ENCODE measurements around the gene AMN. TPM values are rescaled to one million over a fixed set of nuclear protein-coding genes. Genes with fewer than 3 reads are reported as not detected.

AMN gene
- total and polyA plus RNA-seq, 2 experiments from 2014 or later: 0.69 to 1.2 TPM

DNA sequence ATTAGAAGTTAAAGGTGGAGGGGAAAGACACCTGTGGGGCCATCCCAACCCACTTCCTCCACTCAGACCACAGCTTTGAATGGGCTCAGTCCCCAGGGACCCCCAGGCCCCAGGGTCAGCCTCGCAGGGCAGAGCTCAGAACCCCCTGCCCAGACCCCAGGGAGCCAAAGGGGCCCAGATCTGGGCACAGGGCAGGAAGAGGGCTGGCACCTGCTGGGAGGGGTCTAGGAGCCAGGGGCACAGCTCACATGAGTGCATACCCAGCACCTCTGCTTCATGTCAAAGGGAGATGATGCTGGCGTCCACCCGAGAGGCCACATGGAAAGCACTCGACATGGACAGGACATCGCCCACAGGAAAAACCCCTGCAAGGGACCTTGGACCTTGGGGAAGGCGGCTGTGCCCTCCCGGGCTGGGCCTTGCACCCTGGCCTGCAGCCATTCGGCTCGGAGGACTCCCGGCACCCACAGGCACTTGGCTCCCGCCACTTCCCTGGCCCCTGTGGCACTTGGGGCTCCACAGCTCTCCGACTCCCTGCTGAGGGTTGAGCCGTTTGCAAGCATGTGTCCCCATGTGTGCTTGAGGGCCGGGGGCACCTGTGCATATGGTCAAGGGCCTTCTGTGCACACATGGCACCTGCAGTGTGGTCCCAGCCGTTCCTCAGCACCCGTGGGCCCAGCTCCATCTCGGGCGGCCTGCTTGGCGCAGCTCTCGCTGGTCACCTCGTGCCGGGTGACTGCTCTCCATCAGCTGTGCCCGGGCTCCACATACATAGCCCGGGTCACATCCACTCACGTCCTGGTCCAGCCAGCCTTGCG is 7.8 kb upstream of the AMN start (continued):
- TF ChIP-seq, protein P1, sequence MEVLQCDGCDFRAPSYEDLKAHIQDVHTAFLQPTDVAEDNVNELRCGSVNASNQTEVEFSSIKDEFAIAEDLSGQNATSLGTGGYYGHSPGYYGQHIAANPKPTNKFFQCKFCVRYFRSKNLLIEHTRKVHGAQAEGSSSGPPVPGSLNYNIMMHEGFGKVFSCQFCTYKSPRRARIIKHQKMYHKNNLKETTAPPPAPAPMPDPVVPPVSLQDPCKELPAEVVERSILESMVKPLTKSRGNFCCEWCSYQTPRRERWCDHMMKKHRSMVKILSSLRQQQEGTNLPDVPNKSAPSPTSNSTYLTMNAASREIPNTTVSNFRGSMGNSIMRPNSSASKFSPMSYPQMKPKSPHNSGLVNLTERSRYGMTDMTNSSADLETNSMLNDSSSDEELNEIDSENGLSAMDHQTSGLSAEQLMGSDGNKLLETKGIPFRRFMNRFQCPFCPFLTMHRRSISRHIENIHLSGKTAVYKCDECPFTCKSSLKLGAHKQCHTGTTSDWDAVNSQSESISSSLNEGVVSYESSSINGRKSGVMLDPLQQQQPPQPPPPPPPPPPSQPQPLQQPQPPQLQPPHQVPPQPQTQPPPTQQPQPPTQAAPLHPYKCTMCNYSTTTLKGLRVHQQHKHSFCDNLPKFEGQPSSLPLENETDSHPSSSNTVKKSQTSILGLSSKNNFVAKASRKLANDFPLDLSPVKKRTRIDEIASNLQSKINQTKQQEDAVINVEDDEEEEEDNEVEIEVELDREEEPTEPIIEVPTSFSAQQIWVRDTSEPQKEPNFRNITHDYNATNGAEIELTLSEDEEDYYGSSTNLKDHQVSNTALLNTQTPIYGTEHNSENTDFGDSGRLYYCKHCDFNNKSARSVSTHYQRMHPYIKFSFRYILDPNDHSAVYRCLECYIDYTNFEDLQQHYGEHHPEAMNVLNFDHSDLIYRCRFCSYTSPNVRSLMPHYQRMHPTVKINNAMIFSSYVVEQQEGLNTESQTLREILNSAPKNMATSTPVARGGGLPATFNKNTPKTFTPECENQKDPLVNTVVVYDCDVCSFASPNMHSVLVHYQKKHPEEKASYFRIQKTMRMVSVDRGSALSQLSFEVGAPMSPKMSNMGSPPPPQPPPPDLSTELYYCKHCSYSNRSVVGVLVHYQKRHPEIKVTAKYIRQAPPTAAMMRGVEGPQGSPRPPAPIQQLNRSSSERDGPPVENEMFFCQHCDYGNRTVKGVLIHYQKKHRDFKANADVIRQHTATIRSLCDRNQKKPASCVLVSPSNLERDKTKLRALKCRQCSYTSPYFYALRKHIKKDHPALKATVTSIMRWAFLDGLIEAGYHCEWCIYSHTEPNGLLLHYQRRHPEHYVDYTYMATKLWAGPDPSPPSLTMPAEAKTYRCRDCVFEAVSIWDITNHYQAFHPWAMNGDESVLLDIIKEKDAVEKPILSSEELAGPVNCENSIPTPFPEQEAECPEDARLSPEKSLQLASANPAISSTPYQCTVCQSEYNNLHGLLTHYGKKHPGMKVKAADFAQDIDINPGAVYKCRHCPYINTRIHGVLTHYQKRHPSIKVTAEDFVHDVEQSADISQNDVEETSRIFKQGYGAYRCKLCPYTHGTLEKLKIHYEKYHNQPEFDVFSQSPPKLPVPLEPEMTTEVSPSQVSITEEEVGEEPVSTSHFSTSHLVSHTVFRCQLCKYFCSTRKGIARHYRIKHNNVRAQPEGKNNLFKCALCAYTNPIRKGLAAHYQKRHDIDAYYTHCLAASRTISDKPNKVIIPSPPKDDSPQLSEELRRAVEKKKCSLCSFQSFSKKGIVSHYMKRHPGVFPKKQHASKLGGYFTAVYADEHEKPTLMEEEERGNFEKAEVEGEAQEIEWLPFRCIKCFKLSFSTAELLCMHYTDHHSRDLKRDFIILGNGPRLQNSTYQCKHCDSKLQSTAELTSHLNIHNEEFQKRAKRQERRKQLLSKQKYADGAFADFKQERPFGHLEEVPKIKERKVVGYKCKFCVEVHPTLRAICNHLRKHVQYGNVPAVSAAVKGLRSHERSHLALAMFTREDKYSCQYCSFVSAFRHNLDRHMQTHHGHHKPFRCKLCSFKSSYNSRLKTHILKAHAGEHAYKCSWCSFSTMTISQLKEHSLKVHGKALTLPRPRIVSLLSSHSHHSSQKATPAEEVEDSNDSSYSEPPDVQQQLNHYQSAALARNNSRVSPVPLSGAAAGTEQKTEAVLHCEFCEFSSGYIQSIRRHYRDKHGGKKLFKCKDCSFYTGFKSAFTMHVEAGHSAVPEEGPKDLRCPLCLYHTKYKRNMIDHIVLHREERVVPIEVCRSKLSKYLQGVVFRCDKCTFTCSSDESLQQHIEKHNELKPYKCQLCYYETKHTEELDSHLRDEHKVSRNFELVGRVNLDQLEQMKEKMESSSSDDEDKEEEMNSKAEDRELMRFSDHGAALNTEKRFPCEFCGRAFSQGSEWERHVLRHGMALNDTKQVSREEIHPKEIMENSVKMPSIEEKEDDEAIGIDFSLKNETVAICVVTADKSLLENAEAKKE (CRISPR knock-in tag; IDR thresholded peaks at IDR 0.05): no peak
- TF ChIP-seq ZNF114 (CRISPR knock-in tag; IDR thresholded peaks at IDR 0.05) (no peak), JUNB (IDR thresholded peaks at IDR 0.05; ENCODE audit: unreplicated experiment) (no peak), STAT1 (IDR thresholded peaks at IDR 0.05; ENCODE audit: unreplicated experiment) (no peak), EZH2 (IDR thresholded peaks at IDR 0.05; ENCODE audit: low read depth, unreplicated experiment) (no peak)

DNA sequence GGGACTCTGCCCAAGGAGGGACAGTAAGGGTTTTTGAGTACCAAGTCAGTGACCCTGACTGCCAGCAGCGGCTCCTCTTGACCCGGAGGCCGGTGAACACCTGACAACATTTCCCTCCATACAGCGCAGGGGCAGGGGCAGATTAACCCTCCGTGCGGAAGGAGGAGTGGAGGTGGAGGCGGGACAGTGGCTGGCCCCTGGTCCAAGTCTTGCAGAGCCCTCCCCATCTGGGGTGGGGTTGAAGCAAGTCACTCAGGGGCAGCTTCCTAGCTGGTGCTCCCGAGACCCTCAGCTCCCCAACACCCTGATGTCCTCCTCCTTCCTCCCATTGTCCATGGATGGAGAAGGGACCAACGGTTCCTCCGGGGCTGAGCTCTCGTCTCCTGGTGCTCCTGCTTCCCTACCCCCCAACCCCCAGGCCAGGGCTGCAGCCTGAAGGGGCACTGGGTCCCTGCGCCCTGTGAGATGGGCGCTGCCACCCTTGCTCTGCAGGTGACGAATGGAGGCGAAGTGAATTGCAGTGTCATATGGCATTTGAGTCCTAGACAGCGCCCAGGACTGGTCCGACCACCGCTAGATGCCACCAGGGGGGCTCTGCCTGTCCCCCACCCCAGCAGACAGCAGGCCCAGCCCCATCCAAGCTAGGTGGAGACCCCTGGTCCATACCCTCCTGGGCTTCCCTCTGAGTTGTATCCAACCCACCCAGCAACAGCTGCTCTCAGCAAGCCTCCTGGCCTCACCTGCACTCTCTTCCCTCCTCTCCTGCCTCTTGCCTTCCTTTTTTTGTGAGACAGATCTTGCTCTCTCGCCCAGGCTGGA is 7.0 kb upstream of the AMN start:
- no peaks in the 10 kb centered on the region for H3K36me3 Mint-ChIP-seq (ENCODE audit: low read depth)
- peaks cover 2% of the 10 kb centered on the region for H3K27me3 Mint-ChIP-seq (ENCODE audit: insufficient read depth, low read depth, poor library complexity)
- Histone ChIP-seq H3K4me3 (no peak overlapping the region), H3K79me2 (replicated peaks; ENCODE audit: insufficient read depth) (no peaks in the 10 kb centered on the region), H3K9me2 (ENCODE audit: insufficient read depth) (peaks cover 6% of the 10 kb centered on the region; the same call in 1 of the 2 replicates), H3K36me3 (ENCODE audit: insufficient read depth) (no peaks in the 10 kb centered on the region), H3K4me1 (ENCODE audit: insufficient read depth) (no peaks in the 10 kb centered on the region), H3K27ac (ENCODE audit: low read depth) (no peak overlapping the region), H2AFZ (no peak overlapping the region), H4K20me1 (replicated peaks; ENCODE audit: insufficient read depth) (no peaks in the 10 kb centered on the region; the same call in 1 of the 2 replicates), H3F3A (replicated peaks; ENCODE audit: low read depth) (0 out of 2 replicates have a peak, but pooled peaks cover 7% of the 10 kb centered on the region), H3K27me3 (ENCODE audit: insufficient read depth) (no peaks in the 10 kb centered on the region), H3K4me2 (no peak overlapping the region)
- H3K4me3 Mint-ChIP-seq: no peak overlapping the region
- no peak overlapping the region for H3K27ac Mint-ChIP-seq
- DNase-seq (ENCODE audit: low spot score) (no peak), ATAC-seq (no peak)
- no peaks in the 10 kb centered on the region; the same call in 2 of the 3 replicates for H3K9me3 Mint-ChIP-seq
- H3K4me1 Mint-ChIP-seq: no peaks in the 10 kb centered on the region
- TF ChIP-seq STAT1 (IDR thresholded peaks at IDR 0.05; ENCODE audit: unreplicated experiment): no peak
- no peak for TF ChIP-seq ZNF114 (CRISPR knock-in tag; IDR thresholded peaks at IDR 0.05)
- no peak for TF ChIP-seq JUNB (IDR thresholded peaks at IDR 0.05; ENCODE audit: unreplicated experiment)
- TF ChIP-seq EZH2 (IDR thresholded peaks at IDR 0.05; ENCODE audit: low read depth, unreplicated experiment): no peak
- no peak for TF ChIP-seq CREB1 (CRISPR knock-in tag; IDR thresholded peaks at IDR 0.05; ENCODE audit: low read depth)
- TF ChIP-seq, protein P2, sequence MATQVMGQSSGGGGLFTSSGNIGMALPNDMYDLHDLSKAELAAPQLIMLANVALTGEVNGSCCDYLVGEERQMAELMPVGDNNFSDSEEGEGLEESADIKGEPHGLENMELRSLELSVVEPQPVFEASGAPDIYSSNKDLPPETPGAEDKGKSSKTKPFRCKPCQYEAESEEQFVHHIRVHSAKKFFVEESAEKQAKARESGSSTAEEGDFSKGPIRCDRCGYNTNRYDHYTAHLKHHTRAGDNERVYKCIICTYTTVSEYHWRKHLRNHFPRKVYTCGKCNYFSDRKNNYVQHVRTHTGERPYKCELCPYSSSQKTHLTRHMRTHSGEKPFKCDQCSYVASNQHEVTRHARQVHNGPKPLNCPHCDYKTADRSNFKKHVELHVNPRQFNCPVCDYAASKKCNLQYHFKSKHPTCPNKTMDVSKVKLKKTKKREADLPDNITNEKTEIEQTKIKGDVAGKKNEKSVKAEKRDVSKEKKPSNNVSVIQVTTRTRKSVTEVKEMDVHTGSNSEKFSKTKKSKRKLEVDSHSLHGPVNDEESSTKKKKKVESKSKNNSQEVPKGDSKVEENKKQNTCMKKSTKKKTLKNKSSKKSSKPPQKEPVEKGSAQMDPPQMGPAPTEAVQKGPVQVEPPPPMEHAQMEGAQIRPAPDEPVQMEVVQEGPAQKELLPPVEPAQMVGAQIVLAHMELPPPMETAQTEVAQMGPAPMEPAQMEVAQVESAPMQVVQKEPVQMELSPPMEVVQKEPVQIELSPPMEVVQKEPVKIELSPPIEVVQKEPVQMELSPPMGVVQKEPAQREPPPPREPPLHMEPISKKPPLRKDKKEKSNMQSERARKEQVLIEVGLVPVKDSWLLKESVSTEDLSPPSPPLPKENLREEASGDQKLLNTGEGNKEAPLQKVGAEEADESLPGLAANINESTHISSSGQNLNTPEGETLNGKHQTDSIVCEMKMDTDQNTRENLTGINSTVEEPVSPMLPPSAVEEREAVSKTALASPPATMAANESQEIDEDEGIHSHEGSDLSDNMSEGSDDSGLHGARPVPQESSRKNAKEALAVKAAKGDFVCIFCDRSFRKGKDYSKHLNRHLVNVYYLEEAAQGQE (IDR thresholded peaks at IDR 0.05; ENCODE audit: unreplicated experiment): no peak

All from GM23338 (cell line).